H1 (cell line): ENCODE results near the gene DYRK1A. TPM values are rescaled to one million over a fixed set of nuclear protein-coding genes. Genes with fewer than 3 reads are reported as not detected.

Experiments
- CTCF ChIA-PET: fragments of 300-600 bp; sonication (Branson Sonifier 250); formaldehyde crosslinking; loops from one replicate; lab custom pipeline; 2021; ENCODE audit not compliant: partially characterized antibody; lab: Charles Lee
- POLR2A ChIA-PET: fragments of 300-600 bp; sonication (Branson Sonifier 250); formaldehyde crosslinking; loops from one replicate; lab custom pipeline; 2021; ENCODE audit warnings: inconsistent platforms; ENCODE audit not compliant: partially characterized antibody; lab: Charles Lee
- DNase-seq, 2 experiments: peaks; one replicate each; pipeline versions ENCODE4 v3.0.0 to v3.0.0-alpha.2; 2010 to 2022; ENCODE audit warnings: low spot score in 2 of 2, low read depth in 1 of 2, mixed read lengths in 1 of 2
- FAIRE-seq: peaks from 2 replicates; lab custom pipeline; 2011; peaks lifted over from hg19 to GRCh38; lab: Jason Lieb, UNC
- H2AFZ ChIP-seq: 2 replicates; pipeline ENCODE4 v1.8.1; 2012; ENCODE audit warnings: low read length, inconsistent platforms
- H2AK5ac ChIP-seq: 2 replicates; pipeline ENCODE4 v1.6.1; 2013; ENCODE audit warnings: low read depth, low read length
- H2BK120ac ChIP-seq: replicated peaks from 2 replicates; pipeline ENCODE3; 2013; ENCODE audit warnings: low read depth, low read length, inconsistent platforms
- H2BK12ac ChIP-seq: 2 replicates; pipeline ENCODE4 v1.6.1; 2013; ENCODE audit warnings: low read depth, low read length
- H2BK15ac ChIP-seq: 2 replicates; pipeline ENCODE4 v1.6.1; 2013; ENCODE audit warnings: low read length
- H2BK20ac ChIP-seq: 2 replicates; pipeline ENCODE4 v1.6.1; 2013; ENCODE audit warnings: low read length
- H2BK5ac ChIP-seq: 2 replicates; pipeline ENCODE4 v1.6.1; 2013; ENCODE audit warnings: low read depth, low read length
- H3K14ac ChIP-seq: 2 replicates; pipeline ENCODE4 v1.6.1; 2013; ENCODE audit warnings: inconsistent platforms; ENCODE audit not compliant: insufficient read length
- H3K18ac ChIP-seq: 2 replicates; pipeline ENCODE4 v1.6.1; 2013; ENCODE audit warnings: low read length; ENCODE audit errors: extremely low read depth
- H3K23ac ChIP-seq: 2 replicates; pipeline ENCODE4 v1.6.1; 2013; ENCODE audit warnings: inconsistent platforms; ENCODE audit not compliant: insufficient read length
- H3K23me2 ChIP-seq: 2 replicates; pipeline ENCODE4 v1.6.1; 2013; ENCODE audit warnings: low read depth, low read length
- H3K27ac ChIP-seq: 2 replicates; pipeline ENCODE4 v1.6.1; 2011; ENCODE audit warnings: low read depth, low read length, inconsistent platforms
- H3K27me3 ChIP-seq, 4 experiments: replicated peaks in 1 of 4; 1 replicate in 1 of 4; 2 replicates in 3 of 4; pipeline versions ENCODE4 v1.6.1 to v1.8.1; 2011 to 2013; ENCODE audit warnings: low read length in 3 of 4, mild to moderate bottlenecking in 3 of 4, inconsistent platforms in 2 of 4, mixed read lengths in 2 of 4, moderate library complexity in 1 of 4; ENCODE audit not compliant: control insufficient read depth in 3 of 4, insufficient read depth in 3 of 4; ENCODE audit errors: extremely low read depth in 1 of 4
- H3K36me3 ChIP-seq, 4 experiments: 2 replicates each; pipeline versions ENCODE4 v1.6.1 to v1.8.1; 2011 to 2013; ENCODE audit warnings: mild to moderate bottlenecking in 4 of 4, low read length in 3 of 4, moderate library complexity in 2 of 4, control low read depth in 1 of 4, inconsistent platforms in 1 of 4; ENCODE audit not compliant: insufficient read depth in 4 of 4, control insufficient read depth in 2 of 4
- H3K4ac ChIP-seq: replicated peaks from 2 replicates; pipeline ENCODE3; 2013; ENCODE audit warnings: low read length, low read depth, mixed read lengths, inconsistent platforms; ENCODE audit not compliant: insufficient read length
- H3K4me1 ChIP-seq, 4 experiments: replicated peaks in 1 of 4; 1 replicate in 1 of 4; 2 replicates in 3 of 4; pipeline versions ENCODE4 v1.6.1 to v1.8.1; 2011 to 2013; ENCODE audit warnings: low read length in 3 of 4, inconsistent platforms in 2 of 4, mixed read lengths in 1 of 4; ENCODE audit not compliant: insufficient read depth in 4 of 4, control insufficient read depth in 3 of 4
- H3K4me2 ChIP-seq, 2 experiments: 2 replicates each; pipeline versions ENCODE4 v1.6.1 to v1.8.1; 2011 to 2013; ENCODE audit warnings: low read depth in 2 of 2, low read length in 2 of 2, control low read depth in 1 of 2, inconsistent platforms in 1 of 2, mild to moderate bottlenecking in 1 of 2; ENCODE audit not compliant: insufficient read depth in 1 of 2
- H3K4me3 ChIP-seq, 4 experiments: fragments of 200-600, 300-600 bp in 1 of 4; sonication (generic), shearing (Covaris generic), sonication (Bioruptor Twin) in 1 of 4; 2 replicates each; pipeline versions ENCODE4 v1.5.1 to v1.8.1; 2011 to 2016; ENCODE audit warnings: low read length in 4 of 4, low read depth in 3 of 4, control low read depth in 2 of 4, inconsistent platforms in 2 of 4, mild to moderate bottlenecking in 2 of 4, mixed read lengths in 1 of 4, moderate library complexity in 1 of 4; ENCODE audit not compliant: insufficient read depth in 2 of 4; ENCODE audit errors: extremely low read depth in 1 of 4
- H3K56ac ChIP-seq: replicated peaks from 2 replicates; pipeline ENCODE3; 2013; ENCODE audit warnings: low read depth, mild to moderate bottlenecking, mixed read lengths, low read length, inconsistent platforms; ENCODE audit not compliant: insufficient read length
- H3K79me1 ChIP-seq: 2 replicates; pipeline ENCODE4 v1.6.1; 2013; ENCODE audit warnings: low read depth, low read length, control low read depth
- H3K79me2 ChIP-seq, 2 experiments: 2 replicates each; pipeline versions ENCODE4 v1.6.1 to v1.8.1; 2012 to 2013; ENCODE audit warnings: low read length in 2 of 2, mild to moderate bottlenecking in 2 of 2, inconsistent platforms in 1 of 2; ENCODE audit not compliant: insufficient read depth in 2 of 2, control insufficient read depth in 1 of 2
- H3K9ac ChIP-seq, 4 experiments: replicated peaks in 1 of 4; 1 replicate in 1 of 4; 2 replicates in 3 of 4; pipeline versions ENCODE4 v1.6.1 to v1.8.1; 2011 to 2013; ENCODE audit warnings: low read depth in 3 of 4, low read length in 3 of 4, control low read depth in 2 of 4, mild to moderate bottlenecking in 2 of 4, moderate library complexity in 2 of 4, inconsistent platforms in 1 of 4; ENCODE audit errors: extremely low read depth in 1 of 4
- H3K9me3 ChIP-seq, 2 experiments: 2 replicates each; pipeline versions ENCODE4 v1.6.1 to v1.8.1; 2012 to 2013; ENCODE audit warnings: mild to moderate bottlenecking in 2 of 2, moderate library complexity in 2 of 2, control low read depth in 1 of 2, inconsistent platforms in 1 of 2, low read depth in 1 of 2, low read length in 1 of 2, mixed read lengths in 1 of 2; ENCODE audit not compliant: insufficient read depth in 2 of 2
- H4K20me1 ChIP-seq, 2 experiments: replicated peaks in 1 of 2; 2 replicates each; pipeline versions ENCODE3 to v1.8.1; 2011 to 2013; ENCODE audit warnings: inconsistent platforms in 2 of 2, low read length in 2 of 2, mild to moderate bottlenecking in 1 of 2; ENCODE audit not compliant: insufficient read depth in 2 of 2, control insufficient read depth in 1 of 2
- H4K5ac ChIP-seq: 2 replicates; pipeline ENCODE4 v1.6.1; 2013; ENCODE audit warnings: low read length, low read depth, mixed read lengths, inconsistent platforms; ENCODE audit not compliant: insufficient read length
- H4K8ac ChIP-seq: 2 replicates; pipeline ENCODE4 v1.8.0; 2013; ENCODE audit warnings: mild to moderate bottlenecking, moderate library complexity, low read length, inconsistent platforms; ENCODE audit not compliant: insufficient read depth; ENCODE audit errors: extremely low read depth
- H4K91ac ChIP-seq: replicated peaks from 2 replicates; pipeline ENCODE3; 2013; ENCODE audit warnings: low read length, mixed read lengths, inconsistent platforms; ENCODE audit not compliant: insufficient read length
- CHD2 ChIP-seq: IDR thresholded peaks from 2 replicates; pipeline ENCODE4 v1.6.1; 2012; ENCODE audit warnings: low read length, improper control_type of control experiment
- HDAC2 ChIP-seq, 2 experiments: fragments of 300-600 bp in 1 of 2; sonication (generic) in 1 of 2; IDR thresholded peaks; 2 replicates each; pipeline ENCODE4 v1.6.1; 2011 to 2012; ENCODE audit warnings: low read depth in 2 of 2, low read length in 2 of 2, mild to moderate bottlenecking in 2 of 2, moderate library complexity in 2 of 2, borderline replicate concordance in 1 of 2, inconsistent platforms in 1 of 2
- JUND ChIP-seq: IDR thresholded peaks from 2 replicates; pipeline ENCODE4 v1.6.1; 2011; ENCODE audit warnings: mild to moderate bottlenecking, improper control_type of control experiment, low read length
- MAFK ChIP-seq: IDR thresholded peaks from 2 replicates; pipeline ENCODE4 v1.6.1; 2012; ENCODE audit warnings: low read depth, mild to moderate bottlenecking, improper control_type of control experiment, low read length
- PHF8 ChIP-seq: fragments of 200-600 bp; sonication (generic); conservative IDR thresholded peaks from 2 replicates; pipeline ENCODE4 v1.7.1; 2012; ENCODE audit warnings: low read depth, mild to moderate bottlenecking, inconsistent platforms, low read length, moderate library complexity
- SP2 ChIP-seq: IDR thresholded peaks from 2 replicates; pipeline ENCODE4 v1.6.1; 2012; ENCODE audit warnings: mild to moderate bottlenecking, low read length, inconsistent platforms
- TAF1 ChIP-seq: IDR thresholded peaks from 2 replicates; pipeline ENCODE4 v1.6.1; 2011; ENCODE audit warnings: mild to moderate bottlenecking, low read depth, low read length
- TBP ChIP-seq: IDR thresholded peaks from 2 replicates; pipeline ENCODE4 v1.6.1; 2011; ENCODE audit warnings: low read depth, low read length, improper control_type of control experiment
- WGBS, 2 experiments: shearing (Covaris generic) in 1 of 2; methylation state at CpG; one replicate each; pipeline versions ENCODE4 v1.1.6 to v1.1.7; 2013 to 2015; ENCODE audit warnings: low lambda C conversion rate in 2 of 2, mixed read lengths in 2 of 2, inconsistent platforms in 1 of 2, low coverage in 1 of 2, missing lambda C conversion rate in 1 of 2; ENCODE audit not compliant: insufficient replicate concordance in 2 of 2, insufficient coverage in 1 of 2, insufficient read length in 1 of 2; ENCODE audit errors: extremely low coverage in 1 of 2, missing lambda C conversion rate in 1 of 2; 5-methylcytosine and 5-hydroxymethylcytosine counted together
- polyA plus RNA-seq, 7 experiments: library from polyadenylated mRNA; depleted of rRNA in 3 of 7; stranded (reverse) in 5 of 7; unstranded in 2 of 7; fragments of >200 nt in 5 of 7; fragments of 200-250 nt in 2 of 7; gene quantifications; 1 replicate in 5 of 7; 2 replicates in 1 of 7; 4 replicates in 1 of 7; pipeline versions ENCODE4 v1.2.1 to v1.2.3, GENCODE V29; 2011 to 2013; ENCODE audit warnings: missing spikeins in 2 of 7, mixed read lengths in 2 of 7
- total RNA-seq: library from RNA; stranded (reverse); fragmentation: NEBNext Ultra II Directional; extraction: Animal tissue kit (Norgen Biotek cat#: 25700); gene quantifications from 2 replicates; pipeline ENCODE4 v1.2.1, GENCODE V29; 2021

DYRK1A gene
- total and polyA plus RNA-seq, 2 of the 8 experiments (the other 6 are each of a cell fraction or from before 2014, with no cell fraction given) = 61.1 to 62.2 TPM

DNA sequence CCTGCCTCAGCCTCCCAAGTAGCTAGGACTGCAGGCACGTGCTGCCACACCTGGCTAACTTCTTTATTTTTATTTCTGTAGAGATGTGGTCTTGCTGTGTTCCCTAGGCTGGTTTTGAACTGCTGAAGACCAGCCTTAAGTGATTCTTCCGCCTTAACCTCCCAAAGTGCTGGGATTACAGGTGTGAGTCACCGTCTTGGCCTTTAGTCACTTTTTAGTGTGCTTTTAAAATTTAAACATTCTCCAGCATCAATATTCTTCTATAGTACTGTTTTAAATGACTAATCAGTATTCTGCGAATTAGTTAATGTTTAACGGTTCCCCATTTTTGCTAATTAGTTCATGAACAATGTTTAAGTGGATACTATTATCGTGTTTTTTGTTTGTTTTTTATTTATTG is 60.6 kb downstream of the DYRK1A start:
- Histone ChIP-seq H3K79me2 (peaks cover 3 to 97% of the 10 kb centered on the region in 2 experiments; a peak in 3 of 4 replicates), H3K4me3 (no peak overlapping the region), H3K56ac (no peak overlapping the region), H3K4ac (no peak overlapping the region), H4K91ac (no peak overlapping the region), H3K18ac (no peak overlapping the region), H3K23me2 (no peaks in the 10 kb centered on the region), H2BK15ac (no peak overlapping the region), H3K27ac (no peak overlapping the region), H3K36me3 (peaks cover 0 to 19% (median 3%) of the 10 kb centered on the region in 4 experiments; a peak in 4 of 8 replicates), H3K4me2 (no peak overlapping the region), H3K14ac (no peak overlapping the region), H4K20me1 (peaks cover 5 to 16% of the 10 kb centered on the region in 2 experiments), H3K27me3 (no peaks in the 10 kb centered on the region), H3K9me3 (peaks cover 0 to 5% of the 10 kb centered on the region in 2 experiments; a peak in 1 of 4 replicates), H2AFZ (no peak overlapping the region), H2BK12ac (no peak overlapping the region), H3K9ac (no peak overlapping the region), H3K79me1 (peaks cover 8% of the 10 kb centered on the region), H2BK120ac (no peak overlapping the region), H2BK20ac (no peak overlapping the region), H2AK5ac (no peak overlapping the region), H3K23ac (no peak overlapping the region), H2BK5ac (no peak overlapping the region), H4K8ac (no peak overlapping the region), H3K4me1 (peaks cover 3 to 13% (median 11%) of the 10 kb centered on the region in 4 experiments; a peak in 5 of 7 replicates), H4K5ac (no peak overlapping the region)
- DNase-seq (no peak), FAIRE-seq (no peak)
- POLR2A ChIA-PET = interaction anchor here (0.6 to 1.1 kb wide), 2 partner anchors 56 to 59 kb away, joined by 3 read pairs; no protein-coding TSS in a partner anchor
- TF ChIP-seq TBP (no peak), SP2 (no peak), HDAC2 (IDR thresholded peaks at IDR 0.05; ENCODE audit: borderline replicate concordance in 1 of 2, low read depth in 2 of 2, low read length in 2 of 2) (no peak), TAF1 (no peak), CHD2 (no peak), MAFK (no peak), JUND (no peak), PHF8 (no peak)
- CTCF ChIA-PET = no interaction called here
- 92% methylated on average over 6 of the region's 6 CpGs; no CpG with 5 or more reads in 1 of the 2 experiments for WGBS, 2 experiments
